Ishikawa (cell line): ENCODE data around the gene PFKFB4.

ENCODE experiments used
- FOXM1 ChIP-seq: IDR thresholded peaks from 2 replicates; pipeline ENCODE4 v1.6.1; 2012; ENCODE audit warnings: low read depth, borderline replicate concordance
- NFIC ChIP-seq: IDR thresholded peaks from 2 replicates; pipeline ENCODE4 v1.6.1; 2012

GRCh38 chr3:48571938-48572337 lies 15.3 kb upstream of the PFKFB4 start:
- TF ChIP-seq FOXM1: no peak
- TF ChIP-seq NFIC: no peak
